Activated CD8-positive, alpha-beta memory T cell treated with anti-CD3 and anti-CD28 coated beads, Interleukin-2, amount 10 ng/mL, durations not matched to agents 7 days and 5 days (primary cell): ENCODE data around the gene ANO3. TPM values are rescaled to one million over a fixed set of nuclear protein-coding genes. Genes with fewer than 3 reads are reported as not detected.
"Not testable (repeated sequence)": the region's sequence is repeated elsewhere in the genome, so short reads cannot be mapped to it uniquely, and the experiment has no call there.

ENCODE experiments used
- ATAC-seq: fragments of 150-1000 bp; cut with Tn5 transposase; one replicate; pipeline ENCODE4 v1.10.0; 2021; ENCODE audit warnings: moderate library complexity
- CTCF ChIA-PET: fragments of 350-600 bp; sonication (Branson Sonifier 250); formaldehyde crosslinking; loops from one replicate; lab custom pipeline; 2021; ENCODE audit warnings: antibody characterized with exemption; lab: Charles Lee
- DNase-seq: peaks from one replicate; pipeline ENCODE4 v3.0.0-alpha.2; 2020
- H3K27ac Mint-ChIP-seq: one replicate; pipeline ENCODE4 v1.8.0; 2021; ENCODE audit warnings: mild to moderate bottlenecking, mixed read lengths
- H3K27me3 Mint-ChIP-seq: one replicate; pipeline ENCODE4 v1.8.0; 2021; ENCODE audit warnings: mixed read lengths
- H3K36me3 Mint-ChIP-seq: one replicate; pipeline ENCODE4 v1.8.0; 2021; ENCODE audit warnings: mild to moderate bottlenecking, mixed read lengths
- H3K4me1 Mint-ChIP-seq: one replicate; pipeline ENCODE4 v1.8.0; 2021; ENCODE audit warnings: mixed read lengths
- H3K4me3 Mint-ChIP-seq: one replicate; pipeline ENCODE4 v1.8.0; 2021; ENCODE audit warnings: mild to moderate bottlenecking, moderate library complexity, mixed read lengths
- H3K9me3 Mint-ChIP-seq: one replicate; pipeline ENCODE4 v1.8.0; 2022; ENCODE audit warnings: low read depth, mixed read lengths
- total RNA-seq, 2 experiments: library from RNA; stranded (reverse); gene quantifications; one replicate each; pipeline ENCODE4 v1.2.3, GENCODE V29; 2021

ANO3 gene
- under 1 TPM in 1 of 2 experiments, not detected in 1; 0.05 TPM for total RNA-seq

DNA sequence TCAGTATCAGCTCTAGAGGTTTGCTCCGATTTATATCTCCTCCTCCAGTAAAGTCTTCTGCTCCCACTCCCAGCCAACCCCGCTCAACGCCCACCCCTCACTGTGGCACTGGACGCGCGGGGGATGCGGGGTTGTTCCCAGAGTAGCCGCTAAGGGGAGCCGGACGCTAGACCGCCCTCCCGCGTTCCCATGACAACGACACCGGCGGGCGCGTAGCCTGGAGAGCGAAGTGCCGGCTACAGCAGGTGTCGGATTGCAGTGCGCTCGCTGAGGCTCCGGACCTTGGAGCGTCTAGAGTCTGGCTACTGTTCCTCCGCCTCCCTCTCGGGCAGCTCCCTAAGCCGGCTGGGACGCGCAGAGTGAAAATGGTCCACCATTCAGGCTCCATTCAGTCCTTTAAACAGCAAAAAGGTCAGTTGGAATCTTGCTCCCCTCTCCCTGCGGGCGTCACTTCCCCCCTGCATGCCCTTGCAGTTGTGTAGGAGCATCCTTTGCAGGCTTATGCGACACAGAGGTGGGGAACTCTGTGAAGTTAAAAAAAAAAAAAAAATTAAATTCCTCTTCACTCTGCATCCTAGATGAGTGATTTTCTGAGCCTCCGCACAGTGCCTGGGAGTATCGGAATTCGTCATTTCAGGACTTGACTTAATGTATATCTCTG is at the start of gene ANO3:
Gene ANO3 (plus strand): TSS at position 220 of the 661 bp plus-strand sequence. CDS start 146 bp downstream, at position 366.
- ATAC-seq (no peak), DNase-seq (no peak)
- no peak within 1 kb of the TSS for H3K4me3 Mint-ChIP-seq
- H3K27me3 Mint-ChIP-seq, result peaks cover 8% of the 10 kb centered on the region
- H3K9me3 Mint-ChIP-seq, result peaks cover 2% of the 10 kb centered on the region
- H3K27ac Mint-ChIP-seq, result no peak within 1 kb of the TSS
- CTCF ChIA-PET, result no interaction called here
- H3K36me3 Mint-ChIP-seq, result no peaks in the 10 kb centered on the region
- H3K4me1 Mint-ChIP-seq, result no peaks in the 10 kb centered on the region

DNA sequence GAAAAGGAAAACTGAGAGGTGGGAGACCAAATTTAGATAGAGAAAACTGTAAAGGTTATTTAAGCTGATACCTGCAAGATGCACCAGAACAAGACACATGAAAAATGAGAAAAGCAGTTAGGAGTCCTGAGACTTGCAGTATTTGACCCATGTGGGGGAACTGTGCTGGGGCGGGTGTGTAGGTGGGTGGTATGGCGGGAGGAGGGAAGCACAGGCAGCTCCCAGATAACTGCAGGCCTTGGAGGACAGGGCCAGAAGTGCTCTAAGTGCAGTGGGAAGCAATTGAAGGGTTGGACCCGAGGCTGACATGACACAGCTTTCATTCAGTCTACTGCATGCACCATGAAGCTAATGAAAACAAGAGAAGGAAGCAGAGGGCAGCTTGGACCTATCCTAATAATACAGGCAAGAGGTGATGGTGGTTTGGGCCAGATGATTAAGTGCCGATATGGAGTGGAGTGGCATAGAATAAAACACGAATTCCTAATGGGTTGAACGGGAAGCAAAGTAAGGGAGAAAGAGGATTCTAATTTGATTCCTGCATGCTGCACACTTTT is 48.0 kb upstream of the ANO3 start:
- Mint-ChIP-seq H3K27ac (no peak overlapping the region), H3K4me3 (no peak overlapping the region), H3K4me1 (peaks cover 3% of the 10 kb centered on the region), H3K36me3 (no peaks in the 10 kb centered on the region), H3K9me3 (no peaks in the 10 kb centered on the region), H3K27me3 (peaks cover 2% of the 10 kb centered on the region)
- ATAC-seq (no peak), DNase-seq (no peak)
- CTCF ChIA-PET, result interaction anchor here (1.4 to 1.9 kb wide), 4 partner anchors 9 to 1202 kb away, joined by 6 to 8 read pairs (median 6); no protein-coding TSS in a partner anchor

DNA sequence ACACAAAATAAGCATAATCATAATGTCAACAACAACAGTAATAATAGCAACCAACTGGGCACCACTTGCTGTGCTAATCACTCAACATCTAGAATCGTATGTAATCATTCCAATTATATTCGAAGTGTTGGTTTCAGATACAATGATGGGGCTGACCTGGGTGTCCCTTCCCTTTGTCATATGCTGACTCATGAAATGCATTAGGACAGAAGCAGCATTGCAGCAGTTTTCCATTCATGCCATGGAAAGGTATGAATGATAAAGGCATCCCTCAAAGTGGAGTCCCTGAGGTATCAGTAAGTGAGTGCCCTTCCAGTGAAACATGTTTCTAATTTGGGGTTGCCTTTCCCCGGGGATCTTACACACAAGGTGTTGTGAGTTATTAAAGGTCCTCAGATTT is 46.3 kb upstream of the ANO3 start:
- Mint-ChIP-seq H3K27me3 (peaks cover 2% of the 10 kb centered on the region), H3K36me3 (no peaks in the 10 kb centered on the region), H3K9me3 (no peaks in the 10 kb centered on the region), H3K27ac (no peak overlapping the region), H3K4me3 (no peak overlapping the region), H3K4me1 (peaks cover 3% of the 10 kb centered on the region)
- DNase-seq (no peak), ATAC-seq (no peak)
- CTCF ChIA-PET, result no interaction called here

DNA sequence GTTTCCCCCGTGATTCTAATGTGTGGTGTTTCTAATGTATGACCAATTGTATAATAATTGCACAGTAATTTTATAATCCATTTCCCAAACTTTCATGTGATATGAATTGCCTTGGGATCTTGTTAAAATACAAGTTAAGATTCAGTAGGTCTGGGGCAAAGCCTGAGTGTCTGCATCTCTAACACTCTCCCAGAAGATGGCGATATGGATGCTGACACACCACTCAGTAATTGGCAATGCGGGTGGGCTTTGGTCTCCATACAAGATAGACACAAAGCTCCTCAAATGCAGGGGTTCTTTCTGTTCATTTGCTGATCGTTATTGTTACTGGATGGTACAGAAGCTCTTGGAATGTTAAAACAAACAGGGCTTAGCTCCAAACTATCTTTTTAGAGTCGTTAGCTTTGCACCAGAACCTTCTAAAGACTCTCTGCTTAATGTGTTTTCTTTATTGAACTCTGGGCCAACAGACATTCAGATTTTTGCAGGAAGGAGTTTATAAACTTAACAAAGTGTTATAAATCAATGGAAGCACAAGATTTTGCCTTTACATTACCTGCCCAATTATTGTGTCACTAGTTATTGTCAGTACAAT is 45.4 kb upstream of the ANO3 start:
- ATAC-seq (no peak), DNase-seq (no peak)
- H3K4me1 Mint-ChIP-seq, result peaks cover 3% of the 10 kb centered on the region
- H3K27ac Mint-ChIP-seq, result no peak overlapping the region
- no peaks in the 10 kb centered on the region for H3K36me3 Mint-ChIP-seq
- H3K4me3 Mint-ChIP-seq, result no peak overlapping the region
- H3K9me3 Mint-ChIP-seq, result no peaks in the 10 kb centered on the region
- CTCF ChIA-PET, result no interaction called here
- peaks cover 2% of the 10 kb centered on the region for H3K27me3 Mint-ChIP-seq

DNA sequence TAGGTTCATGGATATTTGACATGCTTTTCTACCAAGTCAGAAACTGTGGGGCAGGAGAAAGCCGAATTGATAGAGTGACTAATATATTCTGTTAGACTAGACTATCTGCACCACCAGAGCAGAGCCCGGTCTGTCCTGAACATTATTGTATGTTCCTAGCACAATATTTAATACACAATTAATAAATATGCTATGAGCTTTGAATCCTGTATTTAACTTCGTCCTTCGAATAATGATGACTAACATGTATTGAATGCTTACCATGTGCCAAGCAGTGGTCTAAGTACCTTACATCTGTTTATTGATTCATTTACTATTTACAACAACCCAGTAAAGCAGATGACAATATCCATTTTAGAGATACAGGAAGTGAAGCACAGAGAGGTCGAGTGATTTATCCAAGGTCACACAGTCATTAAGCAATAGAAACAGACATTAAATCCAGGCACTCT is 44.8 kb upstream of the ANO3 start:
- ATAC-seq (no peak), DNase-seq (no peak)
- H3K36me3 Mint-ChIP-seq, result no peaks in the 10 kb centered on the region
- no peak overlapping the region for H3K27ac Mint-ChIP-seq
- no peak overlapping the region for H3K4me3 Mint-ChIP-seq
- CTCF ChIA-PET, result no interaction called here
- H3K9me3 Mint-ChIP-seq, result no peaks in the 10 kb centered on the region
- H3K4me1 Mint-ChIP-seq, result peaks cover 3% of the 10 kb centered on the region
- H3K27me3 Mint-ChIP-seq, result peaks cover 2% of the 10 kb centered on the region

DNA sequence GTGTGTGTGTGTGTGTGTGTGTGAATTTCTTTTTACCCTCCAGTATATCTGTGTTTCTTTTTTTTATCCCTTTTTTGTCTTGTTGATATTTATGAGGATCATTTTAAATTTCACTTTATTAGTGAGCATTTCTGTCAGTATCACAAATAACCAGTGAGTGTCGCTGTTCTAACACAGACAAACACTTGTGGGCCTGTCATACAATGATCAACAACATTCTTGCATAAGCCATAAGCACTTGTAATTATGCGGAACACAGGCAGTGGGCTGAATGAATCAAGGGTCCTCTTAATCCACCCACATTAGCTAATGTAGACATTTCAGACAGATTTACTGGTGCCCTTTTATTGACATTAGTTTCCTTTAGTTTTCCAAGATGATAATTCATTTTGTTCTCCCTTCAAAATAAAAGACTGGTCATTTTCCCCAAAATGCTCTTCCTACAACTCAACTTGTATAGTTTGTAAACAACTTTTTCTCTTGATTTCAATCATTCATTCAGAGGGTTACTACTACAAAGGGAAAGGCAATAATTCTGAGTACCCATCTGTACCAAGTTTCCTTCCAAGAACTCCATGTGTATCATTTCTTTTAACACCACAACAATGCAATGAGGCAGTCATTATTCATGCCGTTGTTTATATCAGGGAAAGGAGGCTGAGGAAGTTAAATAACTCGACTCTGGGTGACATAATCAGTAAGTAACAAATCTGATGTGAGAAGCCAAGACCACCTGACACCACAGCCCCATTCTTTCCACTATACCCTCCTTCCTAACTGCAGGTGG is 34.5 kb upstream of the ANO3 start:
- CTCF ChIA-PET, result interaction anchor here (0.8 kb wide), 1 partner anchor 1787 kb away, joined by 3 read pairs; no protein-coding TSS in a partner anchor
- ATAC-seq (no peak), DNase-seq (no peak)
- Mint-ChIP-seq H3K4me3 (no peak overlapping the region), H3K27me3 (no peaks in the 10 kb centered on the region), H3K27ac (no peak overlapping the region), H3K36me3 (no peaks in the 10 kb centered on the region), H3K4me1 (no peaks in the 10 kb centered on the region), H3K9me3 (no peaks in the 10 kb centered on the region)

DNA sequence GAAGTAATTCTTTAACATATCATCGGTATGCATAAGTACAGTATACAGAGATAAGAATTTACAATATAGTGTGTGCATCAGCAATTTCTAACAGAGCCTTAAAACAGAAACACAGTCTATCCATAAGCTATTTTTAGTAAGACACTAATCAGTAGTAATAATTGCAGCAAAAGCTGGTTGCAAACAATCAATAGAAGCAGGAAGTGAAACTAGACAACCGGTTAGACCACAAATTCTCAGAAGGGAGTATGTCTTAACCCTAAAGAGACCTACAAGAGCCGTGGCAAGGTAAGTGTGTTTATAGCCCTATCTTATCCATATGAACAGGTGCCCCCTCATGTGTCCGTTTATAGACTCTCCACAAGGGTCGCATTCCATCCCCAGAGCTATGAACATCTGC is 15.6 kb upstream of the ANO3 start:
- CTCF ChIA-PET, ATAC-seq, H3K4me1 Mint-ChIP-seq, H3K27me3 Mint-ChIP-seq, H3K4me3 Mint-ChIP-seq, DNase-seq, H3K36me3 Mint-ChIP-seq, H3K27ac Mint-ChIP-seq, H3K9me3 Mint-ChIP-seq: not testable (repeated sequence)

DNA sequence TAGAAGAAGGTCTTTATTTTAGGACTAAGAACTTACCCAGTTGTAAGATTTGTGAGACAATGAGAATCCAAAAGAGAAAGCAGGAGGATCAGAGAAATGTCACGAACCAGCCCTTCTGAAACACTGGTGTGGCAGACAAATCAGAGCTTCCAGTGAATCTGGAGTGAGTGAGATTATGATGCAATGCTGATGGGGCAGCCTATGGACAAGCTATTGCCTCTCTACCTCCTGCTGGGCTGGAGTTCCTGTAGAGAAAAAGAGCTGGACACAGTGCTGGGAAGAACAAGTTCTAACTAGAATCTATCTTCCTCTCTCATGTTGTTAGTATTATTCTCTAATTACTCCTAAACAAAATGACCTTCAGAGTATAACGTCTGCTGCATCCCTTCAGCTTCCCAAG is 12.0 kb upstream of the ANO3 start:
- DNase-seq (no peak), ATAC-seq (no peak)
- H3K27me3 Mint-ChIP-seq, result no peaks in the 10 kb centered on the region
- H3K27ac Mint-ChIP-seq, result no peak overlapping the region
- no peak overlapping the region for H3K4me3 Mint-ChIP-seq
- H3K4me1 Mint-ChIP-seq, result peaks cover 1% of the 10 kb centered on the region
- peaks cover 2% of the 10 kb centered on the region for H3K9me3 Mint-ChIP-seq
- CTCF ChIA-PET, result no interaction called here
- H3K36me3 Mint-ChIP-seq, result no peaks in the 10 kb centered on the region

DNA sequence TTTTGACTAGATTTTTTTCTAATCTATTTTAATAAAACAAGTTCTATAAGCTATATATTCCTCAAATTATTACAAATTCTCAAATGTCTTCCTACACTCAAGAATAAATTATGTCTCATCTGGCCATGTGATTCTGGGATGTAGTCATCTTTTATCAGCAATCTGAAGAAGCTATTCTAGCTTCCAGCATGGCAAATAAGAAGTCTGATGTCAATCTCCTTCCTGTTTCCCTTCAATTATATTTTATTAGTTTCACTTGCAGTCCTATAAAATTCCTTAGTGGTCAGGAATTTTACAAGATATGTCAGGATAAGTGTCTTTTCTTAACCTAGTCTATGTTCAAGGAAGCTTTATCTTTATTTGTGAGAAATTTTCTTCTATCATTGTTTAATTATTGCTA is 10.4 kb upstream of the ANO3 start:
- Mint-ChIP-seq H3K4me1 (no peaks in the 10 kb centered on the region), H3K27me3 (no peaks in the 10 kb centered on the region), H3K27ac (no peak overlapping the region), H3K9me3 (peaks cover 2% of the 10 kb centered on the region), H3K36me3 (no peaks in the 10 kb centered on the region), H3K4me3 (no peak overlapping the region)
- ATAC-seq (no peak), DNase-seq (no peak)
- CTCF ChIA-PET, result no interaction called here

DNA sequence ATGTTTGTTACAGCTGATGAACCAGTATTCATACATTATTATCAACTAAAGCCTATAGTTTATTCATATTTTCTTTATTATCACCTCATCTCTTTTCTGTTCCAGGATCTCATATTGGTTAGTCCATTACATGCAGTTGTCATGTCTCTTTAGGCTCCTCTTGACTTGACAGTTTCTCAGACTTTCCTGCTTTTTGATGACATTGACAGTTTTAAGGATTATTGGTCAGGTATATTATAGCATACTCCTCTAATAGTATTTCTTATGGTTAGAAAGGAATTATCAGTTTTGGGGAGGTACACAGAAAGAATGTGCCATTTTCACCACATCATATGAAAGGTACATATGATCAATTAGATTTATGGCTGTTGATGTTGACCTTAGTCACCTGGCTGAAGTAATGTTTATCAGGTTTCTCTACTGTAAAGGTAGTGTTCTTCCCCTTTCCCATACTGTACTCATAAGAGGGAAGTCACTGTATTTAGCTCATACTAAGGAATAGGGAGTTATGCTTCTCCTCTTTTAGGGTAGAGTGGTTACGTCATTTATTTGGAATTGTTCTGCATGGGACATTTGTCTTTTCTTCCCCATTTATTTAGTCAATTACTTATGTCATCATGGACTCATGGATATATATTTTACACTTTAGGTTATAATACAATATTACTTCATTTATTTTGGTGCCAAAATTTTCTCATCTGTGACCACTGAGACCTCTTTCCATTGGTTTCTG is 9.4 kb upstream of the ANO3 start:
- Mint-ChIP-seq H3K9me3 (peaks cover 2% of the 10 kb centered on the region), H3K27me3 (no peaks in the 10 kb centered on the region), H3K36me3 (no peaks in the 10 kb centered on the region), H3K27ac (no peak overlapping the region), H3K4me1 (no peaks in the 10 kb centered on the region), H3K4me3 (no peak overlapping the region)
- ATAC-seq (no peak), DNase-seq (no peak)
- CTCF ChIA-PET, result no interaction called here

DNA sequence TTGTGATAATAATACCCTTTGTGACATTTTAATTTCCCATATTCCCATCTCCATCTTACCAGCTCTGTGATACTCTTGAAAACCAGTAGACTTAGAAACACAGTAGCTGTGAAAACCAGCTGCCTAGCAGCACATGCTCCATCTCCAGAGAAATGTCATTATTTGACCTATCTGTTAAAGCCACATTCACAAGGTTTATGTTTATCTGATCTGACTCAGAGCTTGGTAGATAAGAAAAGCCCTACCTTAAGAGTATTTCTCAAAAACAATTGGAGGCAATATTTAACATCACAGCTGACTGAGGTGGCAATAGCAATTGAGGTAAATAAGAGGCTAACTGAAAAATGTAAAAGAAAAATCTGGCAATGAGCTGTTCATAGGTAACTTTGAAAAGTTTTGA is 8.1 kb upstream of the ANO3 start:
- no peak for ATAC-seq
- no peaks in the 10 kb centered on the region for H3K27me3 Mint-ChIP-seq
- H3K27ac Mint-ChIP-seq, result no peak overlapping the region
- peaks cover 2% of the 10 kb centered on the region for H3K9me3 Mint-ChIP-seq
- DNase-seq, result no peak
- H3K36me3 Mint-ChIP-seq, result no peaks in the 10 kb centered on the region
- H3K4me3 Mint-ChIP-seq, result no peak overlapping the region
- no peaks in the 10 kb centered on the region for H3K4me1 Mint-ChIP-seq
- CTCF ChIA-PET, result no interaction called here

DNA sequence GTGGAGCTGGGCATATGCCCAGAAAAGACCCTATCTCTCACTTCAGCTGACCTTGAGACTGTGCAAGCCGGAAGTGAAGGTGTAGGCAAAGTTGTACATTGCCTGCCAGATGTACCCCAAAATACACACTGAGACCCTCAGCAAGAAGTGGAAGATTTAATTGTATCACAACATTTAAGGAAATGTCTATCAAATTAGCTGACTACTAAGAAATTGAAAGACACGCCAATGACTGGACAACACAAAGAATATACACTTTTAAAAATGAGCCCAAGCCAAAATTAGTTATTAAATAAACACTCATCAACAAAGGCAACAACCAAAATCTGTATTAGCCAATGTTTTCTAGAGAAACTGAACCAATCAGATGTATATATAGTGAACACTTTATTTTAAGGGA is 7.7 kb upstream of the ANO3 start:
- ATAC-seq, result no peak
- CTCF ChIA-PET, result no interaction called here
- no peaks in the 10 kb centered on the region for H3K27me3 Mint-ChIP-seq
- no peaks in the 10 kb centered on the region for H3K36me3 Mint-ChIP-seq
- H3K4me3 Mint-ChIP-seq, result no peak overlapping the region
- no peaks in the 10 kb centered on the region for H3K4me1 Mint-ChIP-seq
- DNase-seq, result no peak
- H3K9me3 Mint-ChIP-seq, result peaks cover 2% of the 10 kb centered on the region
- H3K27ac Mint-ChIP-seq, result no peak overlapping the region

DNA sequence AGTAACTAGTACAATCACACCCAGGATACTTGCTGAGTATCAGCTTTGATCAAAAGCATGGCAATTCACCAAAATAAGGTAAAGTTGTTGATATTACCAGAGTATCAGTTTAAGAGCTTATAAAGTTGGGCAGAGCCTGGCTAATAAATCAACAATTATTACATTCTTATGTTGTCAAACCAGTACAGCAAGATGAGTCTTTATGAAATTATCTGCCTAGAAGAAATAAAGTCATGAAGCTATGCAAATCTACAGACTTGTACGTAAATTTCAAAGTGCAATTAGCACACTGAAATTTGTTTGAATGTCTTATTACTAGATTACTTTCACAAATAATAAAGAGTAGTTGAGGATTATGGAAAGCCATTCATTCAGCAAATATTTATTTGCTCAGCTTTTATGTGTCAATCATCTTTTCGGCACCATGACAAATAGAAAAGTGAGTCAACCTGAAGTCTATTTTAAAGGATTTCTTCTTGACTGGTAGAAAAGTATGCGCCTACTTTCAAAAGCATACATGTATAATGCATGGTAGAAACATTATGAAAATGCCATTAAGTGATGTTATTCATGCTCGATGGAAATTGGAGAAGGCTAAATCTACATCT is 5.0 kb upstream of the ANO3 start:
- Mint-ChIP-seq H3K4me1 (no peaks in the 10 kb centered on the region), H3K9me3 (peaks cover 3% of the 10 kb centered on the region), H3K36me3 (no peaks in the 10 kb centered on the region), H3K27ac (no peak overlapping the region), H3K4me3 (no peak overlapping the region), H3K27me3 (peaks cover 2% of the 10 kb centered on the region)
- no peak for DNase-seq
- CTCF ChIA-PET, result no interaction called here
- ATAC-seq, result no peak
